KOPT-K1 (cell line): ENCODE data around the gene ATP2B2.

Source experiments
- H3K27ac ChIP-seq: fragments of 200-600 bp; sonication (generic); 2 replicates; pipeline ENCODE4 v1.5.1; 2016; ENCODE audit warnings: antibody characterized with exemption, mild to moderate bottlenecking, low read depth, low read length; ENCODE audit not compliant: poor library complexity, severe bottlenecking
- H3K36me3 ChIP-seq: fragments of 200-600 bp; sonication (generic); 2 replicates; pipeline ENCODE4 v1.5.1; 2017; ENCODE audit warnings: antibody characterized with exemption, mild to moderate bottlenecking, low read length, moderate library complexity; ENCODE audit not compliant: insufficient read depth
- H3K9me3 ChIP-seq: fragments of 200-600 bp; sonication (generic); 2 replicates; pipeline ENCODE4 v1.5.1; 2017; ENCODE audit warnings: antibody characterized with exemption, low read length, mild to moderate bottlenecking; ENCODE audit not compliant: insufficient read depth, poor library complexity, severe bottlenecking

The ATP2B2 gene

DNA sequence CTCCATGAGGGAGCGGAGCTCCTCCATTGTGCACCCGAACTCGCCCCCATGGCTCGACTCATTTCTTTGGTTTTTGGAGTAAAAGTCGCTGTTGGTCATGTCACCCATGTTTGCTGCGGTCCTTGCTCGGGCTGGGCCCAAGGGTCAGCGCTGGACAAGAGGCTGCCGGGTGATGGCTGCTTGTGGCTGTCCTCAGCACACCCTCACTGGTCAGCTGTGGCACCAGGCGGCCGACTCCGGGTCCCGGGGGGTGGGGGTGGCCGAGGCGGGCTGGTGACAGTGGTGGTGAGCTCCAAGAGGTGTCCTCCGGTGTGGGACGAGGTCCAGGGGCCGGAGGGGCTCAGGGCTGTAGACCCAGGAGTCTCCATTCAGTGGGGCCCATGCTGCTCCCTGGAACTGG, 56.0 kb downstream of the ATP2B2 start:
- Histone ChIP-seq H3K36me3 (no peaks in the 10 kb centered on the region), H3K9me3 (no peaks in the 10 kb centered on the region), H3K27ac (no peak overlapping the region)

DNA sequence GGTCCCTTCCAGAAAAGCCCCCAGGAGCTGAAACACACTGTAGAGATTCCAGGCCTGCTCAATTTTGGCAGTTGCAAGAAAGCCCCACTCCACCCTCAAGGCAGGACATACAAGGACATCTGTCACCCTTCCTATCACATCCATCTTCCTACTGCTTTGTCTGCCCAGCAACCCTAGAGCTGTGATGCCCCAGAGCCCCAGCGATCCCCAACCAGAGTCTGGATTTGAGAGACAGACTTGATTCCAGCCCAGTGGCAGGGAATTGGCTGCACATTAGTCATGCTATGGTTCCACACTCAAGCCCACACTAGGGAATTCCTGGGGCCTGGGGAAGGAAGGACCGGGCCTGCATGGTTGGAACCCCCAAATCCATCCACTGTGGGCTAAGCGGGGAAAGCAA, 56.8 kb downstream of the ATP2B2 start:
- H3K27ac ChIP-seq = no peak overlapping the region
- H3K9me3 ChIP-seq = no peaks in the 10 kb centered on the region

GRCh38 chr3:10447527-10448260, 57.7 kb downstream of the ATP2B2 start:
- no peaks in the 10 kb centered on the region for H3K36me3 ChIP-seq

More for the DNA sequence above, 56.8 kb downstream of the ATP2B2 start:
- no peaks in the 10 kb centered on the region for H3K36me3 ChIP-seq

DNA sequence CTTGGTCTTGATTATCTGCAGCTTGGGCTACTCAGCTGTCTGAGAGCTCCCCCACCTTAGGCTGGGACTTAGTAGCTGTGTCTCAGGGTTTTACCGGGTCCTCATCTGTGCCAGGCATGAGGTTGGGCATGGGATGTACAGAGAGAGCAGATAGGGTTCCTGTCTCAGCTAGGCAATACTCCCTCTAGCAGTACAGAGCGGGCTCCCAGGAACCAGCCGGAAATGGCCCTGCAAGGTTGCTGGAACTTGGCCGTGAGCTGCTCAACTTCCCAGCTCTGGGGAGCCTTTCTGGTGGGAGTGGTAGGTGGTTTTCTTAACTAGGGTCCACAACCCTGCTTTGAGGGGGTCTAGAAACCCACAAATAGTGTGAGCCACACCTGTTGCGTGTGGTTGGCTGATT, 58.3 kb downstream of the ATP2B2 start:
- H3K36me3 ChIP-seq = no peaks in the 10 kb centered on the region
- no peak overlapping the region for H3K27ac ChIP-seq
- H3K9me3 ChIP-seq = no peaks in the 10 kb centered on the region

More at GRCh38 chr3:10447527-10448260, 57.7 kb downstream of the ATP2B2 start:
- Histone ChIP-seq H3K9me3 (no peaks in the 10 kb centered on the region), H3K27ac (no peak overlapping the region)

GRCh38 chr3:10445561-10446175, 59.7 kb downstream of the ATP2B2 start:
- no peaks in the 10 kb centered on the region for H3K9me3 ChIP-seq
- no peaks in the 10 kb centered on the region for H3K36me3 ChIP-seq
- H3K27ac ChIP-seq = no peak overlapping the region

DNA sequence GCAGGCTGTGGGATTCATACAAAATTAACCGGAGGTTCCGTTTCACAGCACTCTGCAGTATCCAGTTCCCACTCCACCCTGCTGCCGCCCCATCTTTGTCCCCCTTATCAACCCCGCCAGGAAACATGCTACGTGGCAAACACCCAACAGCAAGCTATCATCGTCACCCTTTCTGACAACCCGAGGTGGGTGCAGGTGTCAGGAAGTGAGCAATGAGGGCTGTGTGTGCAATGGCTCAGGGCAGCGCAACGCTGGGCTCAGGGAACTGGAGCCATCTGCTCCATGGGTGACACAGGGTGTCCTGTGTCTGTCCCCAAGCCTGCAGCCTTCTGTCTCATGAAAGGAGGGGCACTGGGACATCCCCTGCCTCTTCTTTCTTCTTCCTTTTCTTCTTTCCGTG, 60.9 kb downstream of the ATP2B2 start:
- Histone ChIP-seq H3K9me3 (no peaks in the 10 kb centered on the region), H3K27ac (no peak overlapping the region), H3K36me3 (no peaks in the 10 kb centered on the region)

DNA sequence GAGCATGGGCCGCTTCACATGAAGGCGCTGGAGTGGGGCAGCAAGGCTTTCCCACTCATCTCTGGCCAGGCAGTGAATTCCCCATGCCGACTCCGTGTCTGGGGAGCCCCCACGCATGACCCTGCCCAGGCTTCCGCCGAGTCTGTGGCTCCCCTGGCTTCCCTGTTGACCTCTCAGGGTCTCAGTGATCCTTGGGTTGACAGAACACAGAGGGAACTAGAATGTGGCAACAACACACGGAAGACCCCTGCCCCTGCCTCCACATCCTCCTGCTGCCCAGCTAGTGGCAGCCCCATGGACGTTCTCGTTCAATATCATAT, 61.3 kb downstream of the ATP2B2 start:
- Histone ChIP-seq H3K9me3 (no peaks in the 10 kb centered on the region), H3K27ac (no peak overlapping the region), H3K36me3 (no peaks in the 10 kb centered on the region)

- Histone ChIP-seq H3K36me3 (no peaks in the 10 kb centered on the region), H3K9me3 (no peaks in the 10 kb centered on the region), H3K27ac (no peak overlapping the region)
Measured at GRCh38 chr3:10443272-10444109, 61.9 kb downstream of the ATP2B2 start.

GRCh38 chr3:10442151-10442795, 63.1 kb downstream of the ATP2B2 start:
- no peaks in the 10 kb centered on the region for H3K36me3 ChIP-seq

DNA sequence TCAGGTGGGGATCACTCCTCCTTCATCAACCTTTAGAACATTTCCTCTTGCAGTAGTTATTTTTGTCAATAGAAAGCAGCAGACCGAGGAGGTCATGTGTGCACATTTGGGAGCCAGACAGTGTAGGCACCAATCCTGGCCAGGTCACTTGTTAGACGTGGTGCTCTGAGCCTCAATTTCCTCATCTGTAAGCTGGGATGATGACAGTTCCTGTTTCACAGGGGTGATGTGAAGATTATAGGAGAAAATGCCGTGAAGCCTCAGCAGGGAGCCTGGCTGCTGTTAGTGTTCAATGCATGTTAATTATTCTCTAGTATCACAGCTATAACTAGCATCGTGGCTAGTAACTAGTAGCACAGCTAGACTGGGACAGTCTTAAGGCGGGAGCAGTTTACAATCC, 64.7 kb downstream of the ATP2B2 start:
- Histone ChIP-seq H3K36me3 (no peaks in the 10 kb centered on the region), H3K27ac (no peak overlapping the region), H3K9me3 (no peaks in the 10 kb centered on the region)

More at GRCh38 chr3:10442151-10442795, 63.1 kb downstream of the ATP2B2 start:
- Histone ChIP-seq H3K27ac (no peak overlapping the region), H3K9me3 (no peaks in the 10 kb centered on the region)

DNA sequence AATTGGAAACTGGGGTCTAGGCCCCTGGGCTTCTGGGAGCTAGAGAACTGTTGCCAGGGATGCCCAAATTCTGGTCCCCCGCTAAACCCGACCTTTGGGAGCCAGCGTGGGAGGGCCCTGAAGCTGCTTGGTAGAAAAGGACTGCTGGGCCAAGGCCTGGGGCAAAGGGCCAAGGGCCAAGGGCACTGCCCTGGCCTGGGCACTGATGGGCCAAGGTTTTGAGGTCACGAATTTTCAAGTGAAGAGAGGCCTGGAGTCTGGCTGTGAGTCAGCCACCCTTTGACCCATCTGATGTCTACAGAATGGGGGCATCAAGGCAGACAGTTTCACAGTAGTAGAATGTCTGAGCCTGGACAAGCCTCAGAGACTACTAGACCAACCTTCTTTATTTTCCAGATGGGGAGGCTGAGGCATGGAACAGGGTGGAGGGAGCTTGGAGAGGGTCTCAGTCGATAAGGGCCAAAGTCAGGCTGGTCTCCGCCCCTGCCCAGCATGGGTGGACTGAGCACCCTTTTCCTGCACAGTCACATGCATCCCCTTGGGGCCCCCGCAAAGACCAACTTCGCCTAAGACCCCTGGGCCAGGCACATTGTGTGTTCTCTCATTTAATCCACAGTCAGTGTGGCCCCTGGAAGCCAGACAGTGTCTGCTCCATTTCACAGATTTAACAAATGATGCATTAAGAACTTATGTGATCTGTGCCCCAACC, 66.3 kb downstream of the ATP2B2 start:
- H3K36me3 ChIP-seq = no peaks in the 10 kb centered on the region
- no peaks in the 10 kb centered on the region for H3K9me3 ChIP-seq
- H3K27ac ChIP-seq = no peak overlapping the region

DNA sequence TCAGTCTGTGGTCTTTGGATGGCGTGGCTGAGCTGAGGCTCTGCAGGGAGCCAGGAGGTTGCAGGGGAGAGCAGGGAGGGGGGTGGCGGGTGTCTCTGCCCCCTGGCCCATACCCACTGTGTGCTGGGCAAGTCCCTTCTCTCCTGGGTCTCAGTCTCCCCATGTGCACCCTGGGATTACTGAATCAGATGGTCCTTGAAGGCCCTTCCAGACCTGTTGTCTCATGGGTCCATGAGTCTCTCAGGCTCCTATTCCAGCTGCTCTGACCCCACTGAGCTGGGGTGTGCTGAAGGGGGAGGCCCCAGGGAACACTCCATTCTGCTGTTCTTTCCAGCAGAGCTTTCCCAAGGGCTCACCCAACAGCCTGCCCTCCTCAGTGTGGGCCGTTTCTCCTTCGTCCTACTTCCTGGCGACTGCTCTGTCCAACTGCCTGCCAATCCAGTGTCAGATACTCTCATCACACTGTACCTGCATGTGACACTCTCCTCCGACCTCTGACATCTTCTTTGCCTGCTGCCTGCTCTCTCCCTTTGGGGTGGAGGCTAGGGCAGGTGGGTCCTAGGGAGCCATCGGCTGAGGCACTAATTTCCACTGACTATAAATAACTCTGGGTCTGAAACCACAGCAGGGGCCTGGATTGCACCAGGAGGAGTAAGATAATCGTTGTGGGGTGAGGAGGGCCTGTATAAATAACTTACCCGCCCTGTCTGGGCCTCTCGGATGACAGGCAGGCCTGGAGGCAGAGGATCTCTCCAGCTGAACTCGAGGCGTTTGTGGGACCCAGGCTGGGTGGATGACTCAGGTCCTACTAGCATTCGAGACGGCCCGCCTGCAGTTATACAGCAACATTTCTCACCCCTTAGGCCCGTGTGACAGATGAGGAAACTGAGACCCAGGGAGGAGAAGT, 67.1 kb downstream of the ATP2B2 start:
- H3K36me3 ChIP-seq = no peaks in the 10 kb centered on the region
- H3K27ac ChIP-seq = no peak overlapping the region
- no peaks in the 10 kb centered on the region for H3K9me3 ChIP-seq

DNA sequence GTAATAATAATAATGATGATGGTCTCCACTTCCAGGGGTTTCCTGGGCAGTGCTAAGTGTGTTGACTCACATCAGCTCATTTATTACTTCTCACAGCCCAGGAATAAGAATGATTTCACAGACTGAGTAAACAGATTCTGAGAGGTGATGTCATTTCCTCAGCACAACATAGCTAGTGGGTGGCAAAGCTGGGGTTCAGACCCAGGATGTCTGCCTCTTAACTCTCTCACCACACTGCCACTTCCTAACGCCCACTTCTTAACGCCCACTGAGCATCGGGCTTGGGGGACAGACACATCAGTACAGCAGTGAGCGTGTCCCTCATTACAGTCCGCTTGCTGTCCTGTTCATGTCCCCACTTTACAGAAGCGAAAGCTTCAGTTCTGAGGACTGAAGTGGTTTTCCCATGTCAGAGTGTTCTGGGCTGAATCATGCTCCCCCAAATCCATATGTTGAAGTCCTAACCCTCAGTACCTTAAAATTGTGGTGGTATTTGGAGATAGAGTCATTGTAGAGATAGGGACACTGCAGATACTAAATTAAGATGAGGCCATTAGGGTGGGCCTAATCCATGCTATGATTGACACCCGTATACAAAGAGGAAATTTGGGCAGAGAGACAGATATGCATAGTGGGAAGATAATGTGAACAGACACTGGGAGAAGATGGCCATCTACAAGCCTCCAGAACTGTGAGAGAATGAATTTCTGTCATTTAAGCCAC, 68.0 kb downstream of the ATP2B2 start:
- Histone ChIP-seq H3K36me3 (no peaks in the 10 kb centered on the region), H3K9me3 (no peaks in the 10 kb centered on the region), H3K27ac (no peak overlapping the region)
